ENCODE measurements around the gene CPLX3. TPM values are rescaled to one million over a fixed set of nuclear protein-coding genes. Genes with fewer than 3 reads are reported as not detected.

Gene CPLX3
- total RNA-seq, 1 donor from 2014 or later: 4.1 TPM

DNA sequence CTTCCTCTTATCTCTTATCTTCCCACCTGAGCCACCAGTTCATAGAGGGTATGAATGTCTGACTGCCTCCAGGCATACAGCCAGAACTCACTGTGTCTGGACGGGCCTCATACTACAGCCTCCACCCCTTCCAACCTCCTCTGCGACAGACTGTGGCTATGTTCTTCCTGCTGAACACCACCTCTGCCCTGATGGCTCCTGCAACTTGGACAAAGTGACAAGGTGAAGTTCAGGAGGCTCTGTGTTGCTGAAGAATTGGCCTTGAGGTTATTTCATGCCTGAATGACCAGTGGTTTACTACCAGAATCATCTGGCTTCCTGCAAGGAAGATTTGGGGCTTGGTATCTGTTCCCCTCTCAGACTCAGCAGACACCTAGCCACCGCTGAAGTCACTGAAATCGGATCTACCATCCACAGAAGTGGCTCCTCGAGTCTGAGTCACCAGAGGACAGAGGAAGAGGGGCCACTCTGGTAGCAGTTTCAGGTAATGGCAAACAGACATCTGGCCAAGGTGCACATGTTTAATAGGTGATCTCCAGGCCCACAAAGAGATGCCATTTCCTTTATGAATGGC, 30.7 kb downstream of the CPLX3 start:
- peak; percentile 71 for ATAC-seq
- no peak for DNase-seq
- intact Hi-C loops (cut with micrococcal nuclease): no loop called here

DNA sequence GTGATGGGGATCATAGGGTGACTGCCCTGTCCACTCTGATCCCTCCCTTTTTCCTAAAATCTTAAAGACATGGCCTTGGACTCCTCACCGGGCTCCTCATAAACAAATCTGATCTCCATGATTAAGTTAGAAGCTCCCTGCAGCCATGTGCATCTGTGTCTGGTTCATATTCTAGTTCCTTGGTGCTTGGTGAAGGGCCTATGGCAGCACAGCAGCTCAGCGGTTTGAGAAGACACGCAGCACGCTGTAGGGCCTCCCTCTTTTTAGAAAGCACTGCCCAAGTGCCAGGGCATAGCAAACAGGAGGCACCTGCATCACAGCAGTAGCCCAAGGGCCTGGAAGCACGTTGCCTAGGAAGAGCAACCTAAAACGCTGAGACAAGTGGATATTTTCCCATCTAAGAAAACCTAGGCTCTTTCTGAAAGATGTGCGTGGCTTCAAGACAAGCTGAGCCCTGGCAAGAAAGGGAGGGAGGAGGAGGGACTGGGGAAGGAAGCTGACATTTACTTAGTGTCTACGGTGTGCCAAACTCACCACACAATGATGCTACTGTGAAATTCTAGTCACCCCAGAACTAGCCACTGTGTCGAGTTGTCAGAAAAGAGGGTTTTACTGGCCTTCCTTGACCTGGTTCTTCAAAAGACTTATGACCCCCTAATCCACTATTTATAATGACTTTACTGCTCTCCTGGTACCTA, 31.4 kb downstream of the CPLX3 start:
- DNase-seq: no peak
- intact Hi-C loops (cut with micrococcal nuclease): no loop called here
- ATAC-seq: no peak

DNA sequence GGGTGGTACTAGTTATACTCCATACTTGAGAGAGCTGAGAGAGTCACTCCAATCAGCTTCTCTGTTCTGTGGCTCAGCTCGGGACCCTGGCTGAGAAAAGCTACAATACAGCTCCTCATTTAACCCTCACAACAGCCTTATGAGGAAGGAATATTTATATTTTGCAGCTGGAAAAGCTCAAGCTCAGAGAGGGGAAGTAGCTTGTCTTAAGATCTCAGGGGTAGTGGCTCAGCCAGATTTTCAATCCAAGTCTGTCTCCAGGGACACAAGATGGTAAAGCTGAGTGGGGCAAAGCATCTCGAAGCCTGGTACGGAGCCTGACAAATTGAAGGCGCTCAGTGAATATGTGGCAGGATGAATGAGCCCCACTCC, 31.9 kb downstream of the CPLX3 start:
- DNase-seq (no peak), ATAC-seq (no peak)
- intact Hi-C loops (cut with micrococcal nuclease): no loop called here

DNA sequence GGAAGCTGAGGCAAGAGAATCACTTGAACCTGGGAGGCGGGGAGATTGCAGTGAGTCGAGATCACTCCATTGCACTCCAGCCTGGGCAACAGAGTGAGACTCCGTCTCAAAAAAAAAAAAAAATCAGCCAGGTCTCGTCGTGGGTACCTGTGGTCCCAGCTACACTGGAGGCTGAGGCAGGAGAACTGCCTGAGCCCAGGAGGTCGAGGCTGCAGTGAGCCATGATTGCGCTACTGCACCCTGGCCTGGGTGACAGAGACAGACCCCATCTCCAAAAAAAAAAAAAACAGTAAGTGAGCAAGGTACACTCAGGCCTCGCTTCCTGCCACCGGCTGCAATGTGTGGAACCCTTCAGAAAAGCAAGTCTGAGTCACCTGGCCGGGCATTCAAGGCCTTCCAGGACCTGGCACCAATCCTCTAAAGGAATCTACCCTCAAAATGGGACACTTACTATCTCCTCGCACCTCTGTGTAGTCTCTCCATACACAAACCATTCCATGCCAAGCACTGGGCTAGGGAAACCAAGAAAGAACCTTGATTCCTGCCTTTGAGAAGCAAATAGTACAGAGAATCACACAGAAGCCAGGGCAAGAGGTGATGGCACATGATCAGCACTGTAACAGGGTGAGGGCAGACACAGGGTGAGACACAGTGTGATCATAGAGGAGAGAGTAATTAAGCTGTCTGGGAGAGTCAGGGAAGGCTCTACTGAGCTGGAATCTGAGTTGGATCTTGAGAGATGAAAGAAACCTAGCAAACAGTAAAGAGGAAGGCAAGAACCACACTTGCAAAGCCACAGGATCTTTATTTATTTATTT, 37.0 kb downstream of the CPLX3 start:
- intact Hi-C loops (cut with micrococcal nuclease): no loop called here
- DNase-seq (peak; percentile 13), ATAC-seq (peak; percentile 51)

DNA sequence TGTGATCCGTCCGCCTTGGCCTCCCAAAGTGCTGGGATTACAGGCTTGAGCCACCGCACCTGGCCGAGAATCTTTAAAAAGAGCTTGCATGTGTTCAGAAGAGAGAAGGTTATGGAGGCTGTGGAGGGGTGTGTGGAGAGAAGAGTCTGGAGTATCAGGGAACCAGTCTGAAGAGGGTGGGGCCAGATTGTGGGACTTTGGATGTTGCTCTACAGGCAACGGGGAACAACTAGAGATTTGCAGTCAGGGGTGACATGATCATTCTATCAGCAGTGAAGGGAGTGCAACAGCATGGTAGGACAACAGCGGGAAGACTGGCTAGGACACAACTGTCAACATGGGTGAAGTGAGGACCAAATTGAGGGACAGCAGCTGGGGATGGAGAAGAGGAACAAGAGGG, 37.9 kb downstream of the CPLX3 start:
- no peak for ATAC-seq
- intact Hi-C loops (cut with micrococcal nuclease): no loop called here
- peak; percentile 1 for DNase-seq

DNA sequence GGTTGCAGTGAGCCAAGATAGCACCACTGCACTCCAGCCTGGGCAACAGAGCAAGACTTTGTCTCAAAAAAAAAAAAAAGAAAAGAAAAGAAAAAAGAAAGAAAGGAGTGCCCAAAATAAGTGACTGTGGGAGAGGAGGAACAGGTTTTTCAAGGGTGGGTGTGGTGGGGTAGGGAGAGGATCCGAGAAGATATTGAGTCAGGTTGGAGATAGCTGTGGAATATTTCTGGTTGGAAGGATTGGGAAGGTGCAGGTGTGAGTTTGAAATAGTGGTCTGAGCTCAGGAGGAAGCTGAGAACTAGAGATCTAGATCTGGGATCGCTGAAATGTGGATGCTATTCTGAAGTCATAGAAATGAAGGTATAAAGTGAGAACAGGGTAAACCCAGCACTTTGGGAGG, 38.9 kb downstream of the CPLX3 start:
- intact Hi-C loops (cut with micrococcal nuclease): no loop called here
- peak; percentile 7 for DNase-seq
- ATAC-seq: no peak

DNA sequence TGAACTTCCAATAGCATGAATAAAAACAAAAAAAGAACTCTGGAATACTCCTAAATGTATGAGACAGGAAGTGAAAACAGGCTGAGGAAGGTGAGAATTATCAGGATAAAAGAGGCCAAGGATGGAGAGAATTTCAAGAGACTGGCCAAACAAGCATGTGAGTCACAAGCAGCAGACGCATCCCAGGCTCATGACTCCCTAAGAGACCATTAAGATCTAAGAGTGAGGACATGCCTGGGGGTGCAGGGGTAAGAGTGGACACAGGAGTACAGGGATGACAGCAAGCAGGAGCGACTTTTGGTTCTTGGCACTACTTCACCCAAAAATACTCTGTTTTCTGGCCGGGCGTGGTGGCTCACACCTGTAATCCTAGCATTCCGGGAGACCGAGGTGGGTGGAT, 39.7 kb downstream of the CPLX3 start:
- ATAC-seq: no peak
- DNase-seq: peak; percentile 12
- intact Hi-C loops (cut with micrococcal nuclease): no loop called here

DNA sequence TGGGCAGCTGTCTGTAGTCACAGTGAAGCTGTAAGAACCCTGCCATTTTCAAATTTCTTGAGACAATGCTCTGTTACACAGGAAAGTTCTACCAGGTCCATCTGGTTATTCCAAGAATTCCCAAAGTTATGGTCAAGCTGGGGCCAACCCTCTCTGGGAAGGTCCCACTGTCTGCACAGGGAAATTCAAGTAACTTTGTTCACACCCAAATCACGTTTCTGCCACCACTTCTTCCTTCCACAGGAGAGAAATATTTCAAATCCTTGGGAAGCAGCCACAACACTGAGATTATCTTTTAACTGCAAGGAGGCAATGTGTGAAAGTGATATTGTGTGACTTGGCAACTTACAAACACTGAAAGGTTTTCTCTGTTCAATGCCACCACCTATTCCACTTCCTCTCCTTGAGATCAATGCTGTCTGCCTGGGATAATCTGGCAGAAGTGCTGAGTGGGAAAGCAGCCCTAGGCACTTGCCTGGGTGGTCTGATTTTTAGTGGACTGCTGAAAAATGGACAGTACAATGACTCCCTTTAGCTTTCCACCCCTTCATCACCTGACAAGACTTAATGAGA, 41.1 kb downstream of the CPLX3 start:
- no peak for ATAC-seq
- DNase-seq: peak; percentile 0

DNA sequence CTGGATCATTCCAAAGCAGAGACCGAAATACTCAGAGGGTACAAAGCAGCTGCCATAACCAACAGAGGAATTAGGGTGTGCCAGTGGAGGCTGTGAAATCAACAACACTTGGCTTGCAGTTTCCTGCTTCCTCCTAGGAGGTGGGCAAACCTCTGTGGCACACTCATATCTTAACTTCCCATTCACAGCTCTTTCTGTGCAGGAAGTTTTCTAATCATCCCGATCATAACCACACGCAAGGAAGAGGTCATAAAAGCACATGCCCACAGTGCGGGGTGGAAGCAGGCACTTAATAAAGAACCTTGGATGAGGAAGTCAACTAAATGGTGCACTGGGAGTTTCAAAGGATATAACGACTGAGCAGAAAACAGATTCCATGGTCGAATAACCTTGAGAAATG, 41.6 kb downstream of the CPLX3 start:
- peak; percentile 0 for ATAC-seq
- intact Hi-C loops (cut with micrococcal nuclease): no loop called here
- DNase-seq: peak; percentile 46

More for the DNA sequence above, 41.1 kb downstream of the CPLX3 start:
- intact Hi-C loops (cut with micrococcal nuclease): no loop called here

DNA sequence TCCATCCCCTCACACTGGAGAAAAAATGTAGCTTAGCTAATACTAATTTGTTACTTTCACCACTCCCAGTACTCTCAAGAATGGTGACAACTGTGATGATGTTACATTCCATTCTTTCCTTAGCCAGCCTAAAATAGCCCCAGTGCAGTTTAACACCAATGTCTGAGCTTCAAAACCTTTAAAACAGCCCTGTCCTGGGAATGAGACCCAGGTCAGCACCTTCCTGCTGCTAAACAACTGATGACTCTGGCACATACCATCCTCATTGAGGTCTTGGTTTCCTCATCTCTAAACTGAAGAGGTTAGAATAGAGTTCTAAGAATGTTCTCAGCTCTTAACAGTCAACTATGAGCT, 42.9 kb downstream of the CPLX3 start:
- intact Hi-C loops (cut with micrococcal nuclease): no loop called here
- DNase-seq (peak; percentile 16), ATAC-seq (peak; percentile 19)

DNA sequence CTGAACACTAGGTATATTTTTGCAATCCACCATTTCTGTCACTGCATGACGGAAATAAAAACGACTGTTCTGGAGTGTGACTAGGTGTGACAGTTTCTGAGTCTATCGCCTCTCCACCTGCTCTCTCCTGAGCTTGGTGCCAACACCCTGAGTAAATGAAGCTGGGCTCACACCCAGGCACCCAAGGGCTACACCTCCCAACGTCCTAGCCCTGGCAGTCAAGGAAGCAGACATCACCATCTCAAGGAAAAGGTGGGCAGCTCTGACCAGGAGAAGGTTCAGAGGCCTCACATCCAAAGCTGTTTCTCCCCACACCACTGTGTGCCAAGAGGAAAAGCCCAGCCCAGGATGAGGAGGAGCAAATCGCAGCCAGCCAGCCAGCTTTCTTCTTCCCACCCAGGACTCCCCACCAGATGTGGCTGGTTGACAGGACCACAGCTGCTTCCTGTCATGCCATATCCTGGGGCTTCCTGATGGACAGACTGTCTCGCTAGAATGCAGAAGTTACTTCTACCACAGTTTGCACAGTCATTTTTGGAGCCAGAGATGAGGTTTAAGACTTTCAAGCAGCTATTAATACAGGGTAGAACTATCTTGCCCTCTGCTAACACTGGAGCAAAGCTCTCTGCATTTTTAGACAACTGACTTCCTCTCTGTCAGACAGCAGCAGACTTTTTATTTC, 43.4 kb downstream of the CPLX3 start:
- intact Hi-C loops (cut with micrococcal nuclease): no loop called here
- DNase-seq (peak; percentile 81), ATAC-seq (peak; percentile 46)

DNA sequence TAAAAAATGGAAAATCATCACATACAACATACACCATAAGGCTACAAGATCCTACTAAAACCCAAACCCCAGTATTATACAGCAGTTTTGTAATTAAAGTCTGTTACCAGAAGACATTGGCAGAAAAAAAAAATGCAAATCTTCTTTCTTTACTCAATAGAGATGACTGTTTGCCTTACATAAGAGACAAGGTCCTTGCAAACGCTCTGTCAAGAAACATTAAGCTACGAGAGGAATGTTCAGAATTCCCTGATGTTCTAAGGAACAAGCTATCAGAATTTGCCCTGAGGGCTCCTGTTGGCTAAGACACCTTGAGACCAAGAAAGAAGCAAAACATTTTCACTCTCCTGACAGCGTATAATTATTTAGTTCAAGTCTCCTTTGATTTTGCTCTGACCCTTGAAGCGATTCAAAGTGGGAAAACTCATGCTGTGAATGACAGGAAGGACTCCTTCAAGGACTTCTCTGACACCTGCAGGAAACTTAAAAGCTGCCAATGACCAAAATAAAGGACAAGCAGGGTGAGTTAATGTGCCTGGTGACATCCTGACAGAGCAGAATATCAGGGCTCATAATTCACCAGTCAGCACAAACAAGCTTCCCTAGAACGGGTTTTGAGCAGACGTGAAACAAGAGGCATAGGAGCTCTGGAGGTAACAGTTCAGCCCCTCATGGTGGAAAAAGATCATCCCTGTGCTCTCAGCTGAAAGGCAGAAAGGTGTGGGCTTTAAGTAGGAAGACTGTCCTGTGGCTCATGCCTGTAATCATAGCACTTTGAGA, 44.2 kb downstream of the CPLX3 start:
- intact Hi-C loops (cut with micrococcal nuclease): no loop called here
- ATAC-seq (no peak), DNase-seq (no peak)

DNA sequence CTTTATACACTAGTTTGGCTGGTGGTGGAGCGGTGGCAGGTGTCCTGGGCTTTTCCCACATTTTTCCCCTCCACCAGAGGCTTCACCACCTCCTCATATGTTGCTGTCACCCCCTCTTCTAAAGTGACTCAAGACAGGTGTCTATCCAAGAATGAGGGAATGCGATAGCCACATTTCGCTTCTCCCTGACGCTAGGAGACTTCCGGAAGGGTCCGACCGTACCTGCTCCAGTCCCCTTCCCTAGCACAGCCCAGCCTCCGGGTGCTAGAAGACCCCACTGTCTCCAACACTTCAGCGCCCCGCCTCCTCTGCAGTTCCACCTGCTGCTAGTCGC, 46.2 kb downstream of the CPLX3 start:
- no peak for ATAC-seq
- DNase-seq: no peak
- intact Hi-C loops (cut with micrococcal nuclease): no loop called here

DNA sequence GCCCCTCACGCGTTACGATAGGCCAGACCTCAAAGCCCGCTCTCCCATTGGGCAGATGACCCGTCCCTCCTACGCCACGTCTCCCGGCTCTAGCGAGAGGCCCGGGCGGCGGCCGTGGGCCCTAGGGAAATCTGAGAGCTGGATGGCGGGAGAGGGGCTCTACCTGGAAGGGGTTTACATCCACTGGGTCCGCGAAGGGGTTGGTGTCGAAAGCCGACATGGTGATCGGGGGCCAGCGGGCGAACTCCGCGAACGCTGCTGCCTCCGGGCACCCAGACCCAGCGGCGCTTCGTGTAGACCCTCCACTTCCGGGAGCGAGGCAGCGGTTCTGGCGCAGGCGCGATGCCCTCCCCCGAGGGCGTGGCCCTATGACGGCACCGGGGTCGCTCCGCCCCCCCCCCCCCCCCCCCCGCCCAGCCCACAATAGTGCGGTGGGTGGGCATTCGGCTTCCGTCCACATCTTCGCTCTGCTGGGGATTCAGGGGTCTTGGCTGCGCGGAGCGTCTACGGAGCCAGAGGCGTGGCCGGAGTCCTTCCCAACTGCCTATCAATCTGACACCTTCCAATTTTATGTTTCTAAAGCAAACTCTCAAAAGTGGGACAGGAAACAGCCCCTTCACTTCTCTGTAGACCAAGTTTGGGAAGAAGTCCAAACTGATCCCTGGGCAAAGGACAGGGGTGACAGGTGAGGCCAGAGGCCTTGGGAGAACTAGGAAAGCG, 46.8 kb downstream of the CPLX3 start, which contains the start of gene SCAMP2:
SCAMP2 (minus strand) TSS at position 330 of the 720 bp plus-strand sequence; CDS start at position 220, 110 bp downstream.
- intact Hi-C loops (cut with micrococcal nuclease): no loop called here
- ATAC-seq: peak; percentile 95

DNA sequence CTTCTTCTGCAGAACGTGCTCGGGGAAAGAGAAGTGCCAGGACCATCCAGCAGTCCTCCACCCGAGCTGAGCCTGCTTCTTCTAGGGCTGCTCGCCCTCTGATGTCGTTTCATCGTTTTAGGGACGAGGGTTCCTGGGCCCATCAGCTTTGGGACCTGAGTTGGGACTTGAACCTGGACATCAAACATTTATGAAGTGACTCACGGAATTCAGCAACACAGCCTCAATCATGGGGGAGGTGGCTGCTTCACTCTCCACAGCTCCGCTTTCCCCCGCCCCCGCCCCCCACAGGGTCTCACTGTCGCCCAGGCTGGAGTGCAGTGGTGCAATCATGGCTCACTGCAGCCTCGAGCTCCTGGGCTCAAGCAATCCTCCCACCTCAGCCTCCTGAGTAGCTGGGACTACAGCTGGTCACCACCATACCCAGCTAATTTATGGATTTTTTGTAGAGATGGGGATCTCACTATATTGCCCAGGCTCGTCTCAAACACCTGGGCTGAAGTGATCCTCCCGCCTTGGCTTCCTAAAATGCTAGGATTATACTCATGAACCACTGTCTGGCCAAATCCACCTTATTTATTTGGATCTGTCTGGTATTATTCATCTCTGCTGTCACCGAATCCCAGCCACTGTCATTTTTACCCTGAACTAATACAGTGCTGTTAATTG, 47.5 kb downstream of the CPLX3 start:
- peak; percentile 16 for ATAC-seq
- intact Hi-C loops (cut with micrococcal nuclease): no loop called here
- DNase-seq: no peak

More for the DNA sequence above, 46.8 kb downstream of the CPLX3 start, which contains the start of gene SCAMP2:
- peak; percentile 95 for DNase-seq

DNA sequence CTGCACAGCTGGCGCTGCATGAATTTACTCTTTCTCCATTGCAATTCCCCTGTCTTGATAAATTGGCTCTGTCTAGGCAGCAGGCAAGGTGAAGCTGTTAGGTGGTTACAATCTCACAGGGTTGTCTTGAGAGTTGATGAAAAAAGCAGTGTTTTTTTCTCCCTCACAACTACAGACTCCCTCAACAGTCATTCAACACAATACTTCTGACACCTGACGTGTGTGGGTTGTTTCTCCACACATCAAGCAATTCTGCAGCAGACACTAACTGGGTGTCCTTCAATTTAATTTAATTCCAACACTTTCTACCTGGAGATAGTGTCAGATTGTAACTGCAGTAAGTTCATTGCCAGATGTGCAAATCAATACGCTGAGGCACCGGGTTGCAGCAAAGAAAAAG, 51.8 kb downstream of the CPLX3 start:
- intact Hi-C loops (cut with micrococcal nuclease): no loop called here
- ATAC-seq: no peak
- DNase-seq: no peak
